Adrenal gland (tissue), 12 donors: ENCODE measurements around the gene MRPL33. TPM values are rescaled to one million over a fixed set of nuclear protein-coding genes. Genes with fewer than 3 reads are reported as not detected.

Source experiments
- DNase-seq, 7 donors: peaks; one replicate each; pipeline ENCODE4 v3.0.0-alpha.2; 2019 to 2020
- H3K27ac ChIP-seq, 5 donors: fragments of 200-600 bp; sonication (generic) in 4 of 5; 1 replicate in 3 of 5; 2 replicates in 2 of 5; pipeline versions ENCODE4 v1.5.1 to v1.8.0; 2016 to 2020; ENCODE audit warnings: mild to moderate bottlenecking in 1 of 5
- H3K27me3 ChIP-seq: fragments of 200-600 bp; 2 replicates; pipeline ENCODE4 v1.8.0; 2021
- H3K36me3 ChIP-seq, 2 donors: fragments of 200-600 bp; replicated peaks in 1 of 2; 1 replicate in 1 of 2; 2 replicates in 1 of 2; pipeline versions ENCODE4 v1.5.1 to v1.8.0; 2018 to 2022
- H3K4me1 ChIP-seq, 2 donors: fragments of 200-600 bp; replicated peaks in 1 of 2; 1 replicate in 1 of 2; 2 replicates in 1 of 2; pipeline versions ENCODE4 v1.5.1 to v1.8.0; 2018 to 2021
- H3K4me3 ChIP-seq, 4 donors: fragments of 200-600 bp; sonication (generic) in 3 of 4; one replicate each; pipeline ENCODE4 v1.5.1; 2016 to 2018
- H3K9me3 ChIP-seq, 3 donors: fragments of 200-600 bp; sonication (generic) in 1 of 3; replicated peaks in 1 of 3; 1 replicate in 2 of 3; 2 replicates in 1 of 3; pipeline versions ENCODE4 v1.5.1 to v1.8.0; 2016 to 2021
- CTCF ChIP-seq, 6 experiments: fragments of 450-650 bp in 4 of 6; fragments of 200-600 bp in 2 of 6; sonication (generic) in 1 of 6; IDR thresholded peaks; 1 replicate in 5 of 6; 2 replicates in 1 of 6; pipeline versions ENCODE4 v1.5.1 to v1.8.0; 2016 to 2021; ENCODE audit warnings: antibody characterized with exemption in 6 of 6, mild to moderate bottlenecking in 2 of 6, moderate library complexity in 1 of 6
- POLR2A ChIP-seq, 2 donors: fragments of 450-650 bp; IDR thresholded peaks; one replicate each; pipeline ENCODE4 v1.6.1; 2017; ENCODE audit warnings: antibody characterized with exemption in 2 of 2, mild to moderate bottlenecking in 2 of 2, moderate library complexity in 1 of 2
- WGBS, 4 donors: extraction: QIAGEN DNeasy Blood & Tissue Kit in 2 of 4; methylation state at CpG; one replicate each; pipeline versions ENCODE4 v1.1.5 to v1.1.7; 2013 to 2017; 5-methylcytosine and 5-hydroxymethylcytosine counted together
- intact Hi-C, 2 donors: fragments of 100-400 bp; cut with DNase I; formaldehyde crosslinking; loops; one replicate each; pipeline versions ENCODE4 v1.14.1 to v1.15.0; 2022 to 2023
- polyA plus RNA-seq, 3 donors: library from polyadenylated mRNA; stranded (reverse); fragments of 200-250 nt in 2 of 3; fragments of 350-450 nt in 1 of 3; fragmentation: Illumina TruSeq in 1 of 3; extraction: RNeasy Lipid Tissue Mini Kit (QIAGEN cat#74804) in 1 of 3; gene quantifications; one replicate each; pipeline ENCODE4 v1.2.3, GENCODE V29; 2013 to 2014
- total RNA-seq, 9 donors: library from RNA; depleted of rRNA in 4 of 9; stranded (reverse); fragments of >200 nt in 4 of 9; fragments of 120-200 nt in 1 of 9; fragmentation: NEBNext Ultra II Directional in 1 of 9; extraction: Animal tissue kit (Norgen Biotek cat#: 25700) in 1 of 9; gene quantifications; one replicate each; pipeline versions ENCODE4 v1.1.0 to v1.2.4, GENCODE V29; 2013 to 2023
- donor health status: healthy with polysubstance abuse.
- donor health status: Bipolar disorder and iron deficiency.
- donor health status: DM: yes; HTN: yes; CAD: no.
- donor health status: DM: no; HTN: no; CAD: no.
- donor health status: DM: no; HTN: no; CAD: no.
- donor health status: DM: yes; HTN: yes; CAD: no.

MRPL33 gene
- total and polyA plus RNA-seq, 12 donors: 211 to 1,020 (median 485) TPM

DNA sequence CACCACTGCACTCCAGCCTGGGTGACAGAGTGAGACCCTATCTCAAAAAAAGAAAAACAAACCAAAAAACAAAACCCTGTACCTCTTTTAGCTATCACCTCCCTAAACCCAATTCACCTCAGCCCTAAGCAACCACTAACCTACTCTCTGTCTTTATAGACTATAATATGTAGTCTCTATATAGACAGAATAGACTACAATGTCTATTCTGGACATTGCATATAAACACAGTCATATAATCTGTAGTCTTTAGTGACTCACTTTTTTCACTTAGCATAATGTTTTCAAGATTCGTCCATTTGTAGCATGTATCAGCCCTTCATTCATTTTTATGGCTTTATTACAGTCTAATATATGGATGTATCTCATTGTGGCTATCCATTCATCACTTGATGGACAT is 37.2 kb upstream of the MRPL33 start:
- DNase-seq: no peak
- intact Hi-C loops: no loop called here
- Histone ChIP-seq H3K4me1 (peaks cover 27 to 55% of the 10 kb centered on the region in 2 donors), H3K27me3 (no peaks in the 10 kb centered on the region), H3K9me3 (no peaks in the 10 kb centered on the region), H3K36me3 (no peaks in the 10 kb centered on the region), H3K27ac (peak overlapping the region in 3 of 5 donors; percentile 25 to 95 (median 93)), H3K4me3 (no peak overlapping the region)
- WGBS, 4 donors: 55 to 74% (median 66%) methylated on average over 1 of the region's 1 CpG
- TF ChIP-seq POLR2A (IDR thresholded peaks at IDR 0.05): no peak
- no peak for TF ChIP-seq CTCF (IDR thresholded peaks at IDR 0.05)

DNA sequence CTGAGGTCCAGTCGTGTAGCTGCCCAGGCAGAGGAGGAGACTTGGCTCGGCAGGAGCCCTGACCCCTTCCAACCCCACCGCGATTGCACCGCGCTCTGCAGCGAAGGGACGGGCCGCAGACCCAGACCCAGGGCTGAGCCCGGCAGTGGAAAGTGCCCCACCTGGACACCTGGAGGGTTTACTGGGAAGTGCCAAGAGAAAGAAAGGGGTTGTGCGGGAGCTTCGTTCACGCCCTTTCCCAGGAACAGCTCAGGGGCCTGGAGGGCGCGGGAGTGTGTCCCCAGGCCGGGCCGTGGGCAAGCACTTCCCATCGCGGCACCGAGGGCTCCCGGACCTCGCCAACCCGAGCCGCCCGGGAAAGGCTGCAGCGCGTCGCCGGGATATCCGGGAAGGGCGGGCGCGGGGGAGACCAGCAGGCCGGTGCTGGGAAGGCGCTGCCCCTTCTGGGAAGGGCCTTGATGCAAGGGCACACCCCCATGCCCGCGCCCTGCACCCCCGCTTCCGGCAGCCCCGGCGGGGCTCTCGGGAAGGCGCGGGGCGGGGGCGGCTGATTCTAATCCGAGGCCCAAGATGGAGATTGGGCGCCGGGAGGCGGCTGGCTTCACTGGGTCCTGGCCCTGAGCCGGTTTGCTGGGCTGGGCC is 36.1 kb upstream of the MRPL33 start:
- H3K4me1 ChIP-seq: peaks cover 24 to 46% of the 10 kb centered on the region in 2 donors
- H3K4me3 ChIP-seq: peak overlapping the region in 2 of 4 donors; percentile 41 to 42
- TF ChIP-seq POLR2A (IDR thresholded peaks at IDR 0.05): peak; percentile 63 to 69
- TF ChIP-seq CTCF (IDR thresholded peaks at IDR 0.05): peak in 2 of 6 experiments; percentile 5 to 7
- DNase-seq: peak; percentile 79 to 94 (median 87)
- no peaks in the 10 kb centered on the region for H3K27me3 ChIP-seq
- H3K27ac ChIP-seq: peak overlapping the region; percentile 58 to 95 (median 86)
- H3K9me3 ChIP-seq: no peaks in the 10 kb centered on the region
- no peaks in the 10 kb centered on the region for H3K36me3 ChIP-seq
- 2 to 17% (median 6%) methylated on average over 18 to 51 of the region's 51 CpGs for WGBS, 4 donors
- intact Hi-C loops: no loop called here

DNA sequence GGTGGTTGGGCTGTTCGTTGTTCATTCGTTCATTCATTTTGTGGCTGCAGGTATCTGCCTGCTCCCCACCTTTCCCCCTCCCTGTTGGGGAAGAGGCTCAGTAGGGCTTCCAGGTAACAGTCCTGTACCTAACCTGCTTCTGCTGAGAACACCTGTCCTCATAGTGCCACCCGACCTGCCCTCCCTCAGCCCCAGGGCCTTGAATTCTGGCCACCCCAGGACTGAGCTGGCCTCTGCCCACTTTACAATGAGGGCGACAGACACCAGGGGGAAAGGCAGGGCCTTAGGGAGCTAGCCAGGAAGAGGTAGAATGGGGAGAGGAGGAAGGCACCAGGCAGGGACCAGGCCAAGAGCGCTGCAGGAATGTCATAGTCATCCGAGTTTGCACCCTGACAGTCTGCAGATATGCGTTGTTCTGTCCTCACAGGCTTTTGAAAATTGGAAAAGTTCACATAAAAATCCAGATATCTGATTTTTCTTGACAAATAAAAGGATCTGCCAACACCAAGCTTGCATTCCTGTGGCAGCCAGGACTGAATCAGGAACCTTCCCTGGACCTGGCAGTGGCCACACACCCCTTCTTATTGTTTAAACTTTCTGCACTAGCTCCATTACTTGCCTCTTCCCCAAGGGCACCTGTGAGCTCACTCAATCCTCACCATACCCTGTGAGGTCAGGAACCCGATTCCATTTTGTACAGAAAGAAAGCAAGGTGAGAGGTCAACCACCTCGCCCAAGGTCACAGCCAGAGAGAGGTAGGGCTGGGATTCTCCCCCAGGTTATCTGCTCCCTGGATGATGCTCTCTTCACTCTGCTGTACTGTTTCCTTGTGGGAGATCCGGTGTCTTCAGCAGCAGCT is 35.3 kb upstream of the MRPL33 start:
- Histone ChIP-seq H3K9me3 (no peaks in the 10 kb centered on the region), H3K36me3 (no peaks in the 10 kb centered on the region), H3K4me1 (peaks cover 16 to 37% of the 10 kb centered on the region in 2 donors), H3K27ac (peak overlapping the region; percentile 26 to 95 (median 86)), H3K4me3 (peak overlapping the region in 1 of 4 donors; percentile 41), H3K27me3 (no peaks in the 10 kb centered on the region)
- peak in 1 of 7 donors; percentile 51 for DNase-seq
- intact Hi-C loops: no loop called here
- 87 to 94% (median 88%) methylated on average over 9 to 10 of the region's 10 CpGs for WGBS, 4 donors
- no peak for TF ChIP-seq POLR2A (IDR thresholded peaks at IDR 0.05)
- no peak for TF ChIP-seq CTCF (IDR thresholded peaks at IDR 0.05)

DNA sequence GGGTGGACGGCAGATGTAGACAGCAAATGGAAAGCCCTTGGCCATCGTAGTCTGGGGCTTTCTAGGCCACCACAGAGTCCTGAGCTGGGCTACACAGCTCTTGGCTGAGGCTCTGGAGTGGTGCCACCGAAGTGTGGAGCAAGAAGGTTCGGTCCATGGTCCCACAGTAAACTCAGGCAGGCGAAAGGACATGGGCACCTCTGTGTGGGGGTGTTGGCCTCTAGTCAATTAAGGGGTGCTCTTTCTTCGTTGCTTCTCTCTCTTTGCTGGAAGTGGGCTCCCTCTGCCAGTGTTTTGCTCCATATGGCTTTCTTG is 34.7 kb upstream of the MRPL33 start:
- intact Hi-C loops: no loop called here
- Histone ChIP-seq H3K27ac (peak overlapping the region; percentile 21 to 95 (median 80)), H3K27me3 (no peaks in the 10 kb centered on the region), H3K9me3 (no peaks in the 10 kb centered on the region), H3K4me3 (no peak overlapping the region), H3K4me1 (peaks cover 15 to 31% of the 10 kb centered on the region in 2 donors), H3K36me3 (no peaks in the 10 kb centered on the region)
- no peak for TF ChIP-seq CTCF (IDR thresholded peaks at IDR 0.05)
- TF ChIP-seq POLR2A (IDR thresholded peaks at IDR 0.05): no peak
- DNase-seq: no peak
- 89 to 100% (median 93%) methylated on average over 4 to 6 of the region's 6 CpGs for WGBS, 4 donors
